Esophagus squamous epithelium (tissue), 4 donors: Measurements from ENCODE around the gene STAT2.

Source experiments
- CTCF ChIP-seq, 6 experiments: fragments of 450-650 bp in 4 of 6; fragments of 200-600 bp in 2 of 6; sonication (generic) in 2 of 6; IDR thresholded peaks; one replicate each; pipeline ENCODE4 v1.5.1; 2016 to 2019; ENCODE audit warnings: antibody characterized with exemption in 6 of 6, mild to moderate bottlenecking in 4 of 6, moderate library complexity in 4 of 6
- POLR2A ChIP-seq, 4 donors: fragments of 450-650 bp; IDR thresholded peaks; one replicate each; pipeline ENCODE4 v1.6.1; 2017; ENCODE audit warnings: antibody characterized with exemption in 4 of 4, mild to moderate bottlenecking in 4 of 4, moderate library complexity in 3 of 4

- TF ChIP-seq CTCF (IDR thresholded peaks at IDR 0.05) (no peak), POLR2A (IDR thresholded peaks at IDR 0.05) (peak in 2 of 4 donors; percentile 17 to 42)
Measured at GRCh38 chr12:56358836-56359532, 923 bp downstream of the STAT2 start.
